CD4-positive, alpha-beta memory T cell (primary cell): ENCODE measurements around the gene HDAC4. TPM values are rescaled to one million over a fixed set of nuclear protein-coding genes. Genes with fewer than 3 reads are reported as not detected.

Experiments
- CTCF ChIA-PET: fragments of 350-600 bp; sonication (Branson Sonifier 250); formaldehyde crosslinking; loops from one replicate; lab custom pipeline; 2021; ENCODE audit warnings: inconsistent platforms; ENCODE audit not compliant: partially characterized antibody; lab: Charles Lee
- POLR2A ChIA-PET: fragments of 350-600 bp; sonication (Branson Sonifier 250); formaldehyde crosslinking; loops from one replicate; lab custom pipeline; 2021; ENCODE audit not compliant: partially characterized antibody; lab: Charles Lee
- DNase-seq, 5 donors: peaks; one replicate each; pipeline versions ENCODE4 v3.0.0 to v3.0.0-alpha.2; 2020 to 2022; ENCODE audit warnings: mixed read lengths in 1 of 5
- H3K27ac ChIP-seq: one replicate; pipeline ENCODE4 v1.7.0; 2013; ENCODE audit warnings: low read depth, low read length
- H3K27me3 ChIP-seq: 2 replicates; pipeline ENCODE4 v1.7.0; 2013; ENCODE audit warnings: mild to moderate bottlenecking, low read length, moderate library complexity; ENCODE audit not compliant: insufficient read depth
- H3K36me3 ChIP-seq: 2 replicates; pipeline ENCODE4 v1.7.0; 2013; ENCODE audit warnings: mild to moderate bottlenecking, low read length, moderate library complexity; ENCODE audit not compliant: insufficient read depth
- H3K4me1 ChIP-seq: 2 replicates; pipeline ENCODE4 v1.7.0; 2013; ENCODE audit warnings: mild to moderate bottlenecking, low read length, moderate library complexity; ENCODE audit not compliant: insufficient read depth
- H3K4me3 ChIP-seq, 2 donors: one replicate each; pipeline ENCODE4 v1.7.0; 2013; ENCODE audit warnings: low read length in 2 of 2, mild to moderate bottlenecking in 1 of 2
- H3K9me3 ChIP-seq, 2 donors: one replicate each; pipeline ENCODE4 v1.7.0; 2013; ENCODE audit warnings: low read length in 2 of 2, control low read depth in 1 of 2; ENCODE audit not compliant: control insufficient read depth in 1 of 2
- H3K27ac Mint-ChIP-seq, 7 donors: one replicate each; pipeline ENCODE4 v1.8.0; 2020 to 2021; ENCODE audit warnings: mixed read lengths in 7 of 7, mild to moderate bottlenecking in 6 of 7, inconsistent platforms in 3 of 7, moderate library complexity in 3 of 7
- H3K27me3 Mint-ChIP-seq, 2 donors: one replicate each; pipeline ENCODE4 v1.8.0; 2020 to 2021; ENCODE audit warnings: mixed read lengths in 2 of 2
- H3K36me3 Mint-ChIP-seq, 2 donors: one replicate each; pipeline ENCODE4 v1.8.0; 2020 to 2021; ENCODE audit warnings: mixed read lengths in 2 of 2, inconsistent platforms in 1 of 2, mild to moderate bottlenecking in 1 of 2
- H3K4me1 Mint-ChIP-seq, 4 donors: one replicate each; pipeline ENCODE4 v1.8.0; 2020 to 2021; ENCODE audit warnings: mixed read lengths in 4 of 4, mild to moderate bottlenecking in 1 of 4
- H3K4me3 Mint-ChIP-seq, 8 donors: one replicate each; pipeline ENCODE4 v1.8.0; 2020 to 2021; ENCODE audit warnings: mixed read lengths in 8 of 8, mild to moderate bottlenecking in 7 of 8, moderate library complexity in 6 of 8, inconsistent platforms in 3 of 8
- H3K9me3 Mint-ChIP-seq, 8 donors: one replicate each; pipeline ENCODE4 v1.8.0; 2020 to 2021; ENCODE audit warnings: mixed read lengths in 8 of 8, mild to moderate bottlenecking in 5 of 8, inconsistent platforms in 3 of 8, moderate library complexity in 1 of 8
- intact Hi-C: fragments of 100-400 bp; cut with micrococcal nuclease; formaldehyde crosslinking; loops from one replicate; pipeline ENCODE4 v1.15.1; 2023
- polyA plus RNA-seq, 2 donors: library from polyadenylated mRNA; unstranded; fragments of 300-500 nt; fragmentation: Illumina TruSeq; gene quantifications; one replicate each; pipeline ENCODE4 v1.2.3, GENCODE V29; 2021
- total RNA-seq, 2 experiments: library from RNA; stranded (reverse); gene quantifications; one replicate each; pipeline ENCODE4 v1.2.3, GENCODE V29; 2021

The HDAC4 gene
- total and polyA plus RNA-seq, 4 experiments from 2014 or later: 1.4 to 59.7 (median 30.4) TPM

- ChIA-PET POLR2A (interaction anchor here (0.6 to 9.3 kb wide), 8 partner anchors 8 to 107 kb away, joined by 3 to 109 read pairs (median 14); partner anchors contain the start of gene HDAC4), CTCF (interaction anchor here (0.8 to 13.5 kb wide), 4 partner anchors 10 to 103 kb away, joined by 3 to 196 read pairs (median 13); no protein-coding TSS in a partner anchor)
- peaks cover 79% of the 10 kb centered on the region for H3K4me1 ChIP-seq
- H3K9me3 Mint-ChIP-seq: peaks cover 0 to 2% (median 0%) of the 10 kb centered on the region in 8 donors
- H3K4me3 Mint-ChIP-seq: peak overlapping the region; percentile 39 to 87 (median 78)
- peak in 4 of 5 donors; percentile 31 to 78 (median 42) for DNase-seq
- no peaks in the 10 kb centered on the region for H3K36me3 ChIP-seq
- H3K27me3 Mint-ChIP-seq: no peaks in the 10 kb centered on the region
- H3K9me3 ChIP-seq: no peaks in the 10 kb centered on the region
- no peaks in the 10 kb centered on the region for H3K27me3 ChIP-seq
- H3K27ac ChIP-seq: peak overlapping the region; percentile 7
- H3K36me3 Mint-ChIP-seq: peaks cover 6 to 8% of the 10 kb centered on the region in 2 donors
- H3K27ac Mint-ChIP-seq: peak overlapping the region; percentile 91 to 98 (median 95)
- intact Hi-C loops: loop anchor here (10.0 kb wide), 1 partner anchor 111 kb away; the partner anchor contains the start of gene HDAC4
- H3K4me1 Mint-ChIP-seq: peaks cover 46 to 84% (median 68%) of the 10 kb centered on the region in 4 donors
- no peak overlapping the region for H3K4me3 ChIP-seq
Observed at GRCh38 chr2:239293775-239294430, 106.9 kb downstream of the HDAC4 start.

DNA sequence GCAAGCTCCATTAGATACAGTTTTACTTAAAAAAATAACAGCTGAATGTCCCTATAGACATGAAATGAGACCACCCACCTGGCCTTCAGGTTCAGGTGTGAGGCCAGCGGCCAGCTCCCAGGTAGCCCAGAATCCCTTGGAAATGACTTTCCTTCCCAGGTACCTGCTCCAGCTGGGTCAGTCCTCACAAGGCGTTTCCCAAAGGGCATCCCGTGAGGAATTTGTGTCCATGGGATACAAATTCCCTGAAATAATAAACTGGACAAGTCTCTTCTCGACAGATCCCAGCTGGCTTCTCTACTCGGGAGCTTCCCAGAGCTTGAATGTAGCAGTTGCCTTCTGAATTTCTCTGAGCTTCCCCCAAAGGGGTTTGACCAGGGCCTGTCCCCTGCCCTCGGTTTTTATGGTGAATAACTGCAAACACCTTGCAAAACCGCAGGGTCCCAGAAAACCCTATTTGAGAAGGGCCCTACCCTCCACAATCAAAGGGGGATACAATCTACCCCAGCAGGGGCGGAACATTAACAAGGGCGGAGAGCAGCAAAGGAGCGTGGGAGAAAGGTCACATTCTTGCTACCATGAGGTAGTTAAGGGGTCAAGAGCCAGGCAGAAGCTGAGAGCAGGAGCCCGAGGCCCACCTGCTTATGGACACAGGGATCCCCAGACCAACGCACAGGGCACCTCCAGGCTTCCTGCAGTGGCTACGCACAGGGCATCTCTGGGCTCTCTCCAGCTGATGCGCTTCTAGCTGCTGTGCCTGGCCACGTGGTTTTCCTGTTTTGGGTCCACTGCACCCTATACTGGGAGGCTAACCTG, 107.7 kb downstream of the HDAC4 start:
- peak overlapping the region in 4 of 8 donors; percentile 17 to 67 (median 48) for H3K4me3 Mint-ChIP-seq
- ChIA-PET POLR2A (interaction anchor here (0.6 to 9.3 kb wide), 8 partner anchors 8 to 108 kb away, joined by 3 to 109 read pairs (median 14); partner anchors contain the start of gene HDAC4), CTCF (interaction anchor here (1.8 to 13.5 kb wide), 2 partner anchors 11 to 22 kb away, joined by 7 to 196 read pairs; no protein-coding TSS in a partner anchor)

GRCh38 chr2:239292531-239292930, 108.3 kb downstream of the HDAC4 start:
- no peak for DNase-seq
- no peaks in the 10 kb centered on the region for H3K27me3 ChIP-seq
- H3K4me1 Mint-ChIP-seq: peaks cover 49 to 85% (median 66%) of the 10 kb centered on the region in 4 donors
- intact Hi-C loops: loop anchor here (10.0 kb wide), 1 partner anchor 112 kb away; the partner anchor contains the start of gene HDAC4
- H3K4me3 Mint-ChIP-seq: no peak overlapping the region
- peak overlapping the region in 6 of 7 donors; percentile 19 to 91 (median 41) for H3K27ac Mint-ChIP-seq
- no peaks in the 10 kb centered on the region for H3K36me3 ChIP-seq
- H3K27me3 Mint-ChIP-seq: no peaks in the 10 kb centered on the region
- peaks cover 79% of the 10 kb centered on the region for H3K4me1 ChIP-seq
- POLR2A ChIA-PET: interaction anchor here (0.8 to 9.3 kb wide), 2 partner anchors 10 to 26 kb away, joined by 3 to 109 read pairs; no protein-coding TSS in a partner anchor
- H3K9me3 Mint-ChIP-seq: peaks cover 0 to 2% (median 0%) of the 10 kb centered on the region in 8 donors
- no peak overlapping the region for H3K4me3 ChIP-seq
- peaks cover 4 to 6% of the 10 kb centered on the region in 2 donors for H3K36me3 Mint-ChIP-seq
- no peaks in the 10 kb centered on the region for H3K9me3 ChIP-seq
- no peak overlapping the region for H3K27ac ChIP-seq
- CTCF ChIA-PET: interaction anchor here (13.5 kb wide), 1 partner anchor 22 kb away, joined by 196 read pairs; no protein-coding TSS in a partner anchor

More for the DNA sequence above, 107.7 kb downstream of the HDAC4 start:
- peak overlapping the region in 6 of 7 donors; percentile 91 to 98 (median 96) for H3K27ac Mint-ChIP-seq
- no peak for DNase-seq
- peaks cover 0 to 2% (median 0%) of the 10 kb centered on the region in 8 donors for H3K9me3 Mint-ChIP-seq
- H3K27ac ChIP-seq: no peak overlapping the region
- H3K27me3 ChIP-seq: no peaks in the 10 kb centered on the region
- no peaks in the 10 kb centered on the region for H3K36me3 ChIP-seq
- intact Hi-C loops: loop anchor here (10.0 kb wide), 1 partner anchor 112 kb away; the partner anchor contains the start of gene HDAC4
- H3K4me1 ChIP-seq: peaks cover 79% of the 10 kb centered on the region
- peaks cover 4 to 6% of the 10 kb centered on the region in 2 donors for H3K36me3 Mint-ChIP-seq
- no peaks in the 10 kb centered on the region for H3K9me3 ChIP-seq
- no peaks in the 10 kb centered on the region for H3K27me3 Mint-ChIP-seq
- peaks cover 47 to 85% (median 68%) of the 10 kb centered on the region in 4 donors for H3K4me1 Mint-ChIP-seq
- no peak overlapping the region for H3K4me3 ChIP-seq

DNA sequence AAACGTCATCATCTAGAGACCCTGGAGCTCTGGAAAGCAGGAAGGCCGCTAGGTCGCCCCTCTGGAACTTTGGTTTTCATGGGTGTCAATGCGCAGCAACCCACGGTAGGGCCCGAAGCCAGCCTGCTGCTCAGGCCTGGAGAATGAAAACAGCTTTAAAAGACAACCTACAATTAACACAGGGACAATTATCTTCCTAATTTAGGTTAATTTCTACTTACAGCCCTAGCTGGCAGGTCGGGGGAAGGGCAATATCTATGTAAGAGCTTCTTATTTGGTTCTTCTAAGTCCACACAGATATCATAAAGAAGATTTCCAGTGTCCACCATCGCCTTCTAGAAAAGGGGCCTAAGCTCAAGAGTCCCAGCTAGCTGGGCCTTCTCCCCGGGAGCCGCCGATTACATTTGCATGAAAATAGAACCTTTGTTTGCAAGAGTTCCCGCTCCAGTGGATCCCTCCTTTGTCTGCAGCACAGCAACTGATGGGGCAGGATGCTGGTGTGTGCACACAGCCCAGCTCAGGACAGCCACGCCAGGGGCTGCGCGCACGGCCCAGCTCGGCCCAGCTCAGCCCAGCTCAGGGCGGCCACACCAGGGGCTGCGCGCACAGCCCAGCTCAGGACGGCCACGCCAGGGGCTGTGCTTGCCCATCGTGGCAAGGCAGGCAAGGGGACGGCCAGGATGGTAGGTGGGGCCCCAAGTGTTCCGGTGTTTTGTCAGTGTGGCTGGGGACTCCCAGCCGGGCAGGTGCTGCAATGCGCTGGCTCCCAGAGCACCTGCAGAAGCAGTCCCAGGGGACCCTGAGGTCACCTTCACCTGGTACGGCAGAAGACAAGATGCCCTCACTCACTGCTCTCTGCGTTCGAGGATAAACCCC, 109.1 kb downstream of the HDAC4 start:
- peaks cover 79% of the 10 kb centered on the region for H3K4me1 ChIP-seq
- peak overlapping the region in 1 of 8 donors; percentile 20 for H3K4me3 Mint-ChIP-seq

GRCh38 chr2:239290618-239291474, 110.0 kb downstream of the HDAC4 start:
- Mint-ChIP-seq H3K4me3 (peak overlapping the region in 1 of 8 donors; percentile 2), H3K27ac (peak overlapping the region in 6 of 7 donors; percentile 22 to 99 (median 52)), H3K4me1 (peaks cover 55 to 85% (median 68%) of the 10 kb centered on the region in 4 donors), H3K36me3 (peaks cover 4 to 6% of the 10 kb centered on the region in 2 donors), H3K27me3 (no peaks in the 10 kb centered on the region), H3K9me3 (peaks cover 0 to 2% (median 0%) of the 10 kb centered on the region in 8 donors)
- Histone ChIP-seq H3K9me3 (no peaks in the 10 kb centered on the region), H3K4me1 (peaks cover 79% of the 10 kb centered on the region), H3K36me3 (no peaks in the 10 kb centered on the region), H3K27ac (no peak overlapping the region), H3K27me3 (no peaks in the 10 kb centered on the region), H3K4me3 (no peak overlapping the region)
- DNase-seq: no peak
- intact Hi-C loops: loop anchor here (10.0 kb wide), 1 partner anchor 114 kb away; the partner anchor contains the start of gene HDAC4
- ChIA-PET CTCF (interaction anchor here (13.5 kb wide), 1 partner anchor 20 kb away, joined by 196 read pairs; no protein-coding TSS in a partner anchor), POLR2A (interaction anchor here (1.3 to 9.3 kb wide), 3 partner anchors 16 to 24 kb away, joined by 8 to 109 read pairs (median 55); no protein-coding TSS in a partner anchor)

More for the DNA sequence above, 109.1 kb downstream of the HDAC4 start:
- H3K27me3 ChIP-seq: no peaks in the 10 kb centered on the region
- H3K9me3 Mint-ChIP-seq: peaks cover 0 to 2% (median 0%) of the 10 kb centered on the region in 8 donors
- peaks cover 4 to 6% of the 10 kb centered on the region in 2 donors for H3K36me3 Mint-ChIP-seq
- no peak overlapping the region for H3K27ac ChIP-seq
- H3K36me3 ChIP-seq: no peaks in the 10 kb centered on the region
- ChIA-PET CTCF (interaction anchor here (13.5 kb wide), 1 partner anchor 21 kb away, joined by 196 read pairs; no protein-coding TSS in a partner anchor), POLR2A (interaction anchor here (1.3 to 9.3 kb wide), 2 partner anchors 18 to 25 kb away, joined by 8 to 109 read pairs; no protein-coding TSS in a partner anchor)
- no peak overlapping the region for H3K4me3 ChIP-seq
- peak overlapping the region in 1 of 7 donors; percentile 55 for H3K27ac Mint-ChIP-seq
- no peaks in the 10 kb centered on the region for H3K9me3 ChIP-seq
- H3K4me1 Mint-ChIP-seq: peaks cover 53 to 85% (median 68%) of the 10 kb centered on the region in 4 donors
- intact Hi-C loops: loop anchor here (10.0 kb wide), 1 partner anchor 113 kb away; the partner anchor contains the start of gene HDAC4
- DNase-seq: no peak
- no peaks in the 10 kb centered on the region for H3K27me3 Mint-ChIP-seq
